HK-2 (cell line): Measurements from ENCODE around the gene NTPCR.
A peak's percentile ranks its signal among the peaks of the same experiment; 100 is the strongest.
"Not testable (repeated sequence)": the region's sequence is repeated elsewhere in the genome, so short reads cannot be mapped to it uniquely, and the experiment has no call there.

Experiments
- DNase-seq: peaks from one replicate; pipeline ENCODE4 v3.0.0-alpha.2; 2018; ENCODE audit not compliant: unreplicated experiment

NTPCR gene, protein sequence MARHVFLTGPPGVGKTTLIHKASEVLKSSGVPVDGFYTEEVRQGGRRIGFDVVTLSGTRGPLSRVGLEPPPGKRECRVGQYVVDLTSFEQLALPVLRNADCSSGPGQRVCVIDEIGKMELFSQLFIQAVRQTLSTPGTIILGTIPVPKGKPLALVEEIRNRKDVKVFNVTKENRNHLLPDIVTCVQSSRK

GRCh38 chr1:232950197-232951176 is at the start of gene NTPCR:
Gene NTPCR (plus strand): TSS chr1:232950611. CDS start chr1:232950711, 100 bp downstream.
- DNase-seq = peak; percentile 99

DNA sequence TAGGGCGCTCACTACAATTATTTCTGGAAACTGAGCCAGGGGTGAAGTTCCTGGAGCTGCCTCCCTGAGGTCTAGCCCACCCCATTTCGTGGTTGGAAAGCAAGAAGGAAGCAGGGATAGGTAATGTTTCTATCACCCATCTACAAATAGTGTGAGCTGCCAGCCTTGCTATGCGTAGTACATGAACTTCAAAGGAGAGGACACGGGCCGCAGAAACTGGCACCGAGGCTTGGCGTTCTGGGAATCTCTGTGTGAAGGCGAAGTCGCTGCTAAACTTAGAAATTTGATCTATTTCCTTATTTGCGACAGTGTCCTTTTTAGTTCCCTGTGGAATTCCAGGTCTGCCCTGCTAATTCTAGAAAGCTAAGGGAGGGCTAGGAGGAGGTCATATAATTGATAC is 49.6 kb upstream of the NTPCR start:
- no peak for DNase-seq

GRCh38 chr1:232901255-232901654 is 49.2 kb upstream of the NTPCR start:
- no peak for DNase-seq

DNA sequence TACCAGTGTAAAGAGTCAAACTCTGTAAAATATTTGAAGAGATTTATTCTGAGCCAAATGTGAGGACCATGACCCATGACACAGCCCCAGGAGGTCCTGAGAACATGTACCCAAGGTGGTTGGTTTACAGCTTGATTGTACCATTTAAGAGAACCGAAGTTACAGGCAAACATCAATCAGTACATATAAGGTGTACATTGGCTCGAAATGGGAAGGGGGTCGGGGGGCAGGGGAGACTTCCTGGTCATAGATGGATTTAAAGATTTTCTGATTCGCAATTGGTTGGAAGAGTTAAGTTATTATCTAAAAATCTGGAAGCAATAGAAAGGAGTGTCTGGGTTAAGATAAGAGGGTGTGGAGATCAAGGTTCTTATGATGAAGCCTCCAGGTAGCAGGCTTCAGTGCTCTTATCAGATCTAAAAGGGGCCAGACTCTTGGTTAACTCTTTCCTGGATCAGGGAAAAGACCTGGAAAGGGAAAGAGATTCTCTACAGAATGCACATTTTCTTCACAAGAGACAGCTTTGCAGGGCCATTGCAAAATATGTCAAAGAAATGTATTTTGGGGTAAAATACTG is 47.5 kb upstream of the NTPCR start:
- no peak for DNase-seq

- no peak for DNase-seq
Measured at GRCh38 chr1:232904131-232904530, 46.3 kb upstream of the NTPCR start.

- DNase-seq = peak; percentile 42
Measured at GRCh38 chr1:232904566-232904965, 45.8 kb upstream of the NTPCR start.

- DNase-seq = no peak
Measured at GRCh38 chr1:232905331-232906034, 44.9 kb upstream of the NTPCR start.

GRCh38 chr1:232906441-232906840 is 44.0 kb upstream of the NTPCR start:
- no peak for DNase-seq

DNA sequence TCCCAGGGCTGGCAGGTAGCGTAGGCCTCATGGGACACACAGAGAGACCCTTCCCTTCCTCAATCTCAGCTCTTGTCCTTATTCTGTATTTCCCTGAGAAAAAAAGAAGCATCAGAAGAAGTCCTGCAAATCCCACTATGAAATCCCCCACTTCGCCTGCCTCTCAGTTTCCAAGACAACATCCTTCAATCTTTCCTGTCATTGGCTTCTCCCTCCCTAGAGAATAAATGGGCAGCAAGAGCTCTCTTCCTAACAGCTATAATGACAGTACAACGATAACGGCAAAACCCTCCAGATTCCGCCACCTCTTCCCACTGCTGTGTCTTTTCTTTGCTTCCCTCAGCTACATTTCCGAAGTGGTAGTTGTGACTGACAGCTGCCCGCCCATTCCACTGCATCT is 41.6 kb upstream of the NTPCR start:
- DNase-seq = no peak

DNA sequence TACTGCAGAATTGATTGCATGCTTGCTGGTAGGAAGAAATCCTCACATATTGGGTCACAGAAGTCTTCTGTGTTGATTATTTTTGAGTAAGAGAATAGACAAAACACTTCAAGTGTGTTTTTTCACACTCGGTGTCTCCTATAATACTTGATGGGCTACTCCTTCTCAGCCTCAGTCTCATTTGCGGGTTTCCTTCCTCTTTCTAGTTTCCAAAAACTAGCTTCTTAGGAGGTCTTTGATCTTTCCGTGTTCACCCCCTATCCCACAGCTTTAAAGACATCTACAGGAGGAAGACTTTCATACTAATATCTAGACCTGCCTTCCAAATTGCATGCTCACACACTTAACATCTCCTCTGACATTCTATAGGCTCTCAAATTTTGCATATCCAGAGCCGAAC is 40.7 kb upstream of the NTPCR start:
- no peak for DNase-seq

- DNase-seq = no peak
Measured at GRCh38 chr1:232911027-232911599, 39.3 kb upstream of the NTPCR start.

DNA sequence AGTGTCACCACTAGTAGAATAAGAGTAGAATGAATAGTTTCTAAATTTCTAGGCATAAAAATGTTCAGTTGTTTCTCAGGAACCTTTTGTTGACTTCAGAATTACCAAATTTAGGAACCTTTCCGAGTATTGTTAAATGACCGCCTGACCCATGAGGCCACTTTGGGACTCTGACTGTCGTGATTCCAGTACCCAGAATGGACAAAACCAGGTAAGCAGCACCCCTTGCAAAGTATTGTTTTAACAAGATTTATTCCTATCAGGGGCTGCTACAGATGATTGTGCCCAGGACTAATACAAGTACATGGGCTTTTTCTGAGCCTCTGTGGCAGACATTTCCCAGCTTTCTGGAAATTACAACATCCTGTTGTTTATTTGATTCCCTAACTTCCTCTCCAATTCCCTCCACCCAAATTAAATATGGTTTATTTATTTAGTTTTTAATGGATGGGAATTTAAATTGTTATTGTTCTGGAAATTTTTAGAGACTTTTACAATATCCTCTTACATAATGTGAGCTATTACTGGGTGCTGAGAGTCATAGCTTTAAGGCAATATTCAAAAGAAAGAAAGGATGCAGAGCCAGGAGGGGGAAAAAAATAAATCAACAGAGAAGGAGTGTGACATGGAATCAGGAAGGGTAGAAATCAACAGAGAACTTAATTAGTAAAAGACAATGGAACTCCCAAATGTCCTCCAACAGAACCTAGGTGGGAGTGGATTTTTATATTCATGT is 37.4 kb upstream of the NTPCR start:
- DNase-seq = no peak

DNA sequence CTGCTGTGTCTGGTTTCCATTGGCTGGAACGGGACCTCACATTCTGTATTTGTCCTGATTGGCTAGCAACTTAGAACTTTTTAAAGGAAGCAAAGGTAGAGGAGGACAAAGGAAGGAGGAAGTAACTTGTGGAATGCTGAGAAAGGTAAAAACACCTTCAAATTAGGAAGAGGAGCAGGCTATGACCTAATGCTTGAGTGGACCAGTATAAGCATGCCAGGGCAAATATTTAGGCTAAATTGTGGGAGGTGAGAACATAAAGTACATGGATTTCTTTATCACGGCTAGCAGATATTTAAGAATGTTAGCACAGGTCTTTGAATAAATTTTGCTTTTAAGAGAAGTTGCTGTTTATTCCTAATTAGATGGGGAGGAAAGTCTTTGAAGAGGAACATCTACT is 36.1 kb upstream of the NTPCR start:
- DNase-seq = not testable (repeated sequence)

- DNase-seq = no peak
Measured at GRCh38 chr1:232915212-232915611, 35.2 kb upstream of the NTPCR start.

- no peak for DNase-seq
Measured at GRCh38 chr1:232917053-232917452, 33.4 kb upstream of the NTPCR start.

DNA sequence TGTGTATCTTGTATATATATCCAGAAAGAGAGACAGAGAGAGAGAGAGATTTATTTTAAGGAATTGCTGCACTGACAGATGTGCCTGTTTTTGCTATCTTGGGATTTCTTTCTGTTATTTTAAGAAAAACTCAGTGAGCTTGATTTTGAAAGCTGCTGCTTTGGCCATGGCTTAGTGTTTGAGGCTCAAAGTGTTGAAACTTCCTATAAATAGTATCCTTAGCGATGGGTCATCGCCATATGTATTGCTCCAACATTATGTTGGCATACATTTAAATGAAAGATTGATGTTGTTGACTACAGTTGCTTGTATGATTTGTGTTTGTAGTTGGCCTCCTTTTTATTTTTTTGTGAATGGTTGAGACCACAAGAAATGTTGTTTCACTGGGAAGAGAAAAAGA is 29.0 kb upstream of the NTPCR start:
- DNase-seq = no peak

GRCh38 chr1:232922485-232922884 is 27.9 kb upstream of the NTPCR start:
- DNase-seq = no peak

DNA sequence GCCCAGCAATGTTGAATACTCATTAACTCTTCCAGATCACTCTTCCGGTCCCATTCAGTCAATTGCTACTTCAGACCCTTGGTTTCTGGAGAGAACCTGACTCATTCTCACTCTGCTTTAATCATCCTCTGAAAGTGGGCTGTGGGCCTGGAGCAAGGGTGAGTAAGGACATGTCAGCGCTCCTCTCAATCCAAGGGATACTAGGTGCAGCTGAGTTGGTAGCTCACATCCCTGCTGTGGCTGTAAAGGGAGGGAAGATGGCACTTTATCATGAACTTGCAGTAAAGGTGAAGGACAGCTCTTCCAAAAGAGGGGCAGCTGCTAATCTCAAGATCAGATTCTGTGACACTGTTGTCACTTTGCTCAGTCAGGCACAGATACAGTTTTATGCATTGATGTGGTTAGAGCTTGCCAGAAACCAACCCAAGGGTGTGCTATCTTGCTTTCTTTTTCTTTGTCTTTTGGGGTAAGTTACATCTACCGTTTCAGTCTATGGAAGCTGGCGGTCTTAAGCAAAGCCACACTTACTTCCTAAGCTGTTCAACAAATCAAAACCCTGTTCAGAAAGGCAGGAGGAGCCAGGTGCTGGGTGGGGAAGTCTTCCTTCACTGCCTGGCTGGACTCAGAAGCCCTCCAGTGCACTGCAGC is 26.5 kb upstream of the NTPCR start:
- peak; percentile 80 for DNase-seq

DNA sequence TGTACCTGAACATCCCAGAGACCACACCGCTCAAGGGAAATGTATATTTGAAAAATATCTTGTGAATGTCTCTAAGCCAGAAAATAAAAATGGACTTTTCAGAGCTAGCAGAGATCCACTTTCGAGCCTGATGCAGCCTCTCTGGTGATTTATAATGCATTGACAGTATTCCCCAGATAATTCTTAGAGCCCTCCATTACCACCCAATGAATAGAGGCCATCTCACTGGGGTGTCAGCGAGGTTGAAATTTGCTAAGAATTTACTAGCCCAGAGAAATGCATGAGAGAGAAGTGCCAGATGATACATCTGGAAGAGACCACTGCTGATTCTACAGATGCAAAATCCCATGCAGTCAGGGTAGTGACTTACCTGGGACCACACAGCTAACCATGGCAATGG is 25.5 kb upstream of the NTPCR start:
- DNase-seq = no peak

- peak; percentile 21 for DNase-seq
Measured at GRCh38 chr1:232925421-232926220, 24.8 kb upstream of the NTPCR start.
